AML-193 (cell line): ENCODE results near the gene USP20.
"Not testable (repeated sequence)": the region's sequence is repeated elsewhere in the genome, so short reads cannot be mapped to it uniquely, and the experiment has no call there.

Source experiments
- DNase-seq, 2 experiments: peaks; one replicate each; lab custom pipeline; 2025; lab: John Stamatoyannopoulos, UW

USP20 gene

DNA sequence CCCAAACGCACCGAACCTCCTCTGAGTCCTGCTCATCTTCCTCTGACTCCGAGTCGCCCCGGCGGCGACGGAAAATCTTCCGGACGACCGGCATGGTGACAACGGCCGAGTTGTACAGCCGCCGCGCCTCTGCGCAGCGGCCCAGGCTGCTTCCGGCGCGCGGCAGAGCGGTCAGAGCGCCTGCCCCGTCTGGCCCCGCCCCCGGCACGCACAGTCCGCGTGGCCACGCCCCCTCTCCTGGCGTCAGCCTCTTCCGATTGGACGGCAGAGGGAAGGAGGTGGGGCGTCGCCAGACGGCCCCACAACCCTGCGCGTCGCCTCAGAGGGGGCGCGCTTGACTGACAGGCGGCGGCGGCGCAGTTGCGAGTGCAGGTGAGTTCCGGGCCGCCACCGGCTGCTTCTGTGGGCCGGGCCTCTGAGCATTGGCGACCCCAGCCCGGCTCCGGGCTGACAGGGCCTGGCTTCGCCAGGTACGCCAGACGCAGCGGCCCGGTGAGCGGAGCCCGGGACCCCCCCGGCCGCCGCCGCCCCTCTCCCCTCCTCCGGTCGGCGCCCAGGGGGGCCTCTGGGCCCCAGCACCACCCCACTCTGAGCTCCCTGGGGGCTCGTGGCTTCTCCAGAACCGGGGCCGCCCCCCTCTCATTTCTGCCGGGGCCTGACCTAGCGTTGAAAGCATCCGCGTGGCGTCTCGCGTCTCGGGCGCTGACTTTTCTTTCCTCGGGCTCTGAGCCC lies at the start of gene USP20, which contains the start of gene C9orf78:
Gene USP20 (plus strand): TSS at position 331 of the 732 bp plus-strand sequence. CDS start 17,098 bp downstream, outside the sequence.
Gene C9orf78 (minus strand): TSS at position 148 of the 732 bp plus-strand sequence. CDS start 54 bp downstream, at position 94.
- DNase-seq: peak; percentile 90

DNA sequence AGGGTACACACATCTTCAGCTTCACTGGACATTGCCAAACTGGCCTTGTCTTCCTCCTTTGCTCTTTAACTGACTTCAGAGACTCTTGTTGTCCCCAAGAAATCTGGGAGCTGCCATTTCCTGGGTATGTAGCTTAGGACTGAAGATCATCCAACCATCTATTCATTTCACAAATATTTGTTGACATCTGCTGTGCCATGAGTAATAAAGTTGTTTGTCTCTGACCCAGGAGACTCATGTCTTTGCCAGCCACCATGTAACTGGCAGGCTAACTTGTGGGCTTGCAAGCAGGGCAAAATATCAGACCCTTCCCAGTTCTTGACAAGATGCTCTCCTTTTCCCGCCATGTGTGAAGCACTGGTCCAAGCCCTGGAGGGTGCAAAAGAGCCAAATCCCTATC lies 49.4 kb upstream of the USP20 start:
- DNase-seq: no peak

DNA sequence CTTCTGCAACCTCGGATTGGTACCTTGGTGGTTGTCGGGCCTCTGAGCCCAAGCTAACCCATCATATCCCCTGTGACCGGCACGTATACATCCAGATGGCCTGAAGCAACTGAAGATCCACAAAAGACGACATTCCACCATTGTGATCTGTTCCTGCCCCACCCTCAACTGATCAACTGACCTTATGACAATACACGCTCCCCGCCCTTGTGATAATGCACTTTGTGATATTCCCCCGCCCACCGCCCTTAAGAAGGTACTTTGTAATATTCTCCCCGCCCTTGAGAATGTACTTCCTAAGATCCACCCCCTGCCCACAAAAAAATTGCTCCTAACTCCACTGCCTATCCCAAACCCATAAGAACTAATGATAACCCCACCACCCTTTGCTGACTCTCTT lies 48.8 kb upstream of the USP20 start:
- no peak for DNase-seq

DNA sequence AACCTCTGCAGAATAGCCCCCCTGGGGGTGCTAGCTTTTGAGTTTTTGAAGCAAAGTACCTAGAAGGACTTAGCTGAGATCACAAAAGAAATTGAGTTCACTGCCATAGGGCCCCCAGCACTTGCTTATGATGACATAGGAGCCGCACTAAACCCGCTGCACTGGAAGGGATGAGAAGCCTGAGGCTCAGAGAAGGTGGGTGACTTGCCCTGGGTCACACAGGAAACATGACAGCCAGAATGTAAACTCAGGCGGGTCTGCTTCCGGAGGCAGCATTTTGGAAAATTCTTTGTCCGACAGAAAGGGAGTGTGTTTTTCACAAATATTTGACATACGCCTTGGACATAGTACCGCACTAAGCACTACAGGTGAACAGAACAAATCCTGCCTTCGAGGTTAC lies 40.7 kb upstream of the USP20 start:
- DNase-seq: no peak

DNA sequence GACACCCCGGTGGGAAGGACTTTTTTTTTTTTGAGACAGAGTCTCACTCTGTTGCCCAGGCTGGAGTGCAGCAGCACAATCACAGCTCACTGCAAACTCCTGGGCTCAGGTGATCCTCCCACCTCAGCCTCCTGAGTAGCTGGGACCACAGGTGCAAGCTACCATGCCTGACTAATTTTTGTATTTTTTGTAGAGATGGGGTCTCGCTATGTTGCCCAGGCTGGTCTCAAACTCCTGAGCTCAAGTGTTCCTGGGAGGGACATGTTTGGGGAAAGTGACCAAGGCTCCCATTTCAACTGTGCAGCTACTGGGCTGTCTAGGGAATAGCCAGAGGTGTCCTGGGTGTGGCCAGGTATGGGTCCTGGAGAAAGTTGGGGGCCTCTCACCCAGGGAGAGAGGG lies 39.2 kb upstream of the USP20 start:
- not testable (repeated sequence) for DNase-seq

DNA sequence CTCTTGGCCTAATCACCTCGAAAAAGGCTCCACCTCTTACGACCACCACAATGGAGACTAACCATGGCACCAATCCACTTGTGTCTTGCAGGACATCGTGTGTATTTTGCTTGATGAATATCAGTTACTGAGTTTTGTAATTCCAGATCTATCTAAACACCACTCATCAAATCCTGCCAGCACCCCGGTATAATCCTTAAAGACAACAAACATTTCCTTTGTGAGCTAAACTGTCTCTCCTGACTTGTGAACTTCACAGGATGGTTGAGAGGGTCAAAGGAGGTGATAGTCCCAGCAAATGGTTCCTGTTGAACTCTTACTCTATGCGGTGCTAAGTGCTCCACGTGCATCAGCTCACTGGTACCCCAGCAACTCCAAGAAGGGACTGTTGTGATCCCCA lies 36.3 kb upstream of the USP20 start:
- DNase-seq: no peak

DNA sequence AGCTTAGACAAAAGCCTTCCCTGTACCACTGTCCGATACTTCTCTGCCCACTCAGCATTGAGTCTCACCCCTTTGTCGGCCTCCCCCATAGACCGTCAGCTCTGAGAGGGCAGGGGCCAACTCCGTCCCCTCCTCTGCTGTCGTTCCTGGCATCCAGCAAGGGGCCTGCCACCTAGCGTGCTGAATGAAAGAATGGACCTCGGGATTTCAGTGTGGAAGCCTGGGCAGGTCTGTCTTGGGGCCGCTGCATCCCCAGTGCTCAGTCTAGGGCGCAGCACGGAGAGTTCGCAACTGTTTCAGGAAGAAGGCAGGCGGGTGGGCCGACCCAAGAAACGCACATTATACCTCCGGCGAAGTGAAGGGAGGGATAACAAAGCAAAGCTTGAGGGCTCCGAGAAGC lies 33.8 kb upstream of the USP20 start:
- no peak for DNase-seq

DNA sequence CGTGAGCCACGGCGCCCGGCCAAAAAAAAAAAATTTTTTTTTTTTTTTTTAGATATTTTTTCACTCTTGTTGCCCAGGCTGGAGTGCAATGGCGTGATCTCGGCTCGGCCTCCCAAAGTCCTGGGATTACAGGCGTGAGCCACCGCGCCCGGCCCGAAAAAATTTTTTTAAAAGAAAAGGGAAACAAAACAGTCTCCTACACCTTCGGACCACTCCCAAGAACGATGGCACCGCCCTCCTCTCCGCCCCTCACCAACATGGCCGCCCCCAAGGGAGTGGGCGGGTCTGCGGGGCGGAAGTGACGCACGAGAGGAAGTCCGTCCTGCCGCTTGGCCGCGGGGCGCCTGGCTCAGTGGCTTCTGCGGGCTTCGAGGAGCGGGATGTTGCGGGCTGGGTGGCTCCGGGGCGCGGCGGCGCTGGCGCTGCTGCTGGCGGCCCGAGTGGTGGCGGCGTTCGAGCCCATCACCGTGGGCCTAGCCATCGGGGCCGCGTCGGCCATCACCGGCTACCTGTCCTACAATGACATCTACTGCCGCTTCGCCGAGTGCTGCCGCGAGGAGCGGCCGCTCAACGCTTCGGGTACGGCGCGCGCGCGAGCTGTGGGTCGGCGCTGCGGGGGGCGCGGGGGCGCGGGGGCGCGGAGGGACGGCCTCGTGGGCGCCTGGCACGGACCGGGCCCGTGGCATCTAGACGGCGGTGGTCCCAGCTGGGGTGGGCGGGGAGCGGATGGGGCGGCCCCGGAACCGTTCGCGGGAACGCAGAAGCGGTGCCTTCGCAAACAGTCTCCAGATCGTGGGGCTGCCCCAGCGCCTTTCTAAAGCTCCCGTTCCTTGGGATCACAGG lies 32.2 kb upstream of the USP20 start, which contains the start of gene TOR1B:
Gene TOR1B (plus strand): TSS at position 352 of the 843 bp plus-strand sequence. CDS start 29 bp downstream, at position 381.
- DNase-seq: peak; percentile 68 to 71

DNA sequence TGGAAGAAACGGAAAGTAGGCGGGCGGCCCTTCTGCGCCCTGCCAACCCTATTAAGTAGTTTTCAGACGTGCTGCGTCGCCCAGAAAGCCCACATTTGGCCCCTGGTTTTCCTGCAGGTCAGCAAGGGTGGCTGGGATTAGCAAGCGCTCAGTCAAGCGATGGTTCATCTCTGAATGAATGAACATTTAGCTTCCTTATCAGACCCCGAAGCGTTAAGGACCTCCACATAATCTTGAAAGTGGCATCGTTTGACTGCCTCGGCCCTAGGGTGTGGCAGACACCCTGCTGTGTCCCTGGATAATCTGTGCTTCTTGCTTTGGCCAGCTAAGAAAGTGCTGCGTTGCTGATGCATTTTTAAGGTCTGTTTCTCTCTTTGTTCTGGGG lies 31.6 kb upstream of the USP20 start:
- no peak for DNase-seq

DNA sequence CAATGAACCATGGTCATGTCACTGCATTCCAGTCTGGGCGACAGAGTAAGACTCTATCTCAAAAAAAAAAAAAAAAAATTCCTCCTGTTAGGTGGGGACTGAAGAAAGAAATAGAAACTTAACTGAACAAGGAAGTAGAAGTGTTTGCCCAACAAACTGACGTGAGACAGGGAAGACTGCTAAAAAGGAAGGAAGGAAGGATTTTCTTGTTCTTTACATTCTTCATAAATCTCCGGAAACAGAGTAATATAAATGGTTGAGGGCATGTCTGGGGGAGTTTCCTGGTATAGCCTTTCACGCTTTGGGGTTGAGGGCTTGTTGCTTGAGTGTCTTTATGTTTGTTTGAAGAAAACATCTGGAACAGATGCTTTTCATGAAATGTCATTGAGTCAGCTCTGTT lies 29.2 kb upstream of the USP20 start:
- peak; percentile 57 to 61 for DNase-seq

DNA sequence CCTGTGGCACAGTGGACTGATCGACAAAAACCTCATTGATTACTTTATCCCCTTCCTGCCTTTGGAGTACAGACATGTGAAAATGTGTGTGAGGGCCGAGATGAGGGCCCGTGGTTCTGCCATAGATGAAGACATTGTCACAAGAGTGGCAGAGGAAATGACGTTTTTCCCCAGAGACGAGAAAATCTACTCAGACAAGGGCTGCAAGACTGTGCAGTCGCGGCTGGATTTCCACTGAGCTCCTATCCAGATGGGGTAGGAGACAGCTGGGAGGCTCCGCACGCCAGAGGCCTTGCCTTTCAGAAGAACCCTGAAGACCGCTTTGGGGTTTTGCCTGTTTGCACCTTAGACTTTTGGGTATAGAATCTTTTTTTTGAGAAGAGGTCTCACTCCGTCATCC lies 25.9 kb upstream of the USP20 start:
- no peak for DNase-seq

DNA sequence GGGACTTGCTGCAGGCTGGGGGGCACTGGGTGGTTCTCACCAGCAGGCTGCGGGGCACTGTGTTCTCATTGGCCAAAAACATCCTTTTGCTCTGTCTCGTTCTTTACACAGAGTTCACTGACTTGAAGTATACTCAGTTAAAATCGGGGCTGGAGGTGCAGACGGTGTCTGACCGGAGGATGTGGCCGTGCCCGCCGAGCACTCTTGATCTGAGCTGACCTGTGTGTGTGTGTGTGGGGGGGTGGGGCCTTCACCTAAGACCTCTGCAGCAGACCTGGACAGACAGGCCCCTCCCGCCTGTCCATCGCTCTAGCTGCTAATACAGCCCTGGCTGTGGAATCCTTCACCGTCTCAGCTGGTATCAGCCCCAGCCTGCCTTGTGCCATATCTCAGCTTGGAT lies 25.1 kb upstream of the USP20 start:
- no peak for DNase-seq

DNA sequence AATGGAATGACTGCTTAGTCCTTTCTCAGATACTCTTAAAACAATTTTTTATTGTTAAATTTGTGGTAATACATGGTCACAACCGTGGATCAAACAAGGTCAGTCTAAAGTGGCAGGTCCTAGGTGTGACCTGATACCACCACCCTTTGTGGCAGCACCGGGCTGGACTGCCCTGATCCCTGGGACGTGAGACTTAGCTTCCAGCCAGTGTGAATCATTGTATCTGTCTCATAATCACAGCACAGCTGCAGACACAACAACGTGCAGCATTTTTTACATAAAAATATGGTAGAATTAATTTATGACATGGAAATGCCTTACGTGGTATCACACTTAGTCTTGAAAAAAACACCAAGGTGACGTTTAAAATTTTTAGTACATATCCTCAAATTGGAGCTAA lies 24.5 kb upstream of the USP20 start:
- DNase-seq: no peak

DNA sequence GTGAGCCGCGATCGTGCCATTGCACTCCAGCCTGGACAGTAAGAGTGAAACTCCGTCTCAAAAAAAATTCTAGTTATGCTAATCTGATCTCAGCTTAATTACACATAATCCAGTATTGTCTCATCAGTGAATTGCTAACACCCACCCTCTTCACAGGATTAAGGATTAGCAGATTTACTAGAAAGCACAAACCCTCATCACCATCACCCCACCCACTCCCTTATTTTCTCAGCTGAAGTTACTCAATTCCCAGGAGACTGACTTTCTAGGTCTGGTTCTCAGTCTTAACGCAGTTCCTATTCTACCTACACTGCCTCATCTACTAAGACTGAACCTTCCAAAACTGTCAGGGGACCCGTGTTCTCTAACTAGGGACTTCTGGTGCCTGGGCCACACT lies 23.3 kb upstream of the USP20 start:
- DNase-seq: no peak

DNA sequence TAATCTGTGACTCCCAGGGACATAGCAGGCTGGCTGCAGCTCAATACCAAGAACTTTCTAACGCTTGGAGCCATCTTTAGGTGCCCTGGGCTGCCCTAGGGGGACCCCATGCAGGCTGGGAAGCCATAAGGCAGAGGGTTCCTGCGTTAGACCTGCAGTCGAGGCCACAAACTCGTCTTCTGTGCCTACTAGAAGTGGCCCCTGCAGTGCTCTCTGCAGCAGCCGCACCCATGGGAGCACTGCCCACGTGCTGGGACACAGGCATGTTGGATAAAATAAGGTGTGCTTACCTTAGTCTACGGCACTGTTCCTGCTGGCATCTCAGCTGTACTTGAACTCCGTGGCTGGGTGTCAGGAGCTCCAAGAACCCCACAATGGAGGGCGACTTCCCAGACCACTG lies 22.9 kb upstream of the USP20 start:
- DNase-seq: no peak

DNA sequence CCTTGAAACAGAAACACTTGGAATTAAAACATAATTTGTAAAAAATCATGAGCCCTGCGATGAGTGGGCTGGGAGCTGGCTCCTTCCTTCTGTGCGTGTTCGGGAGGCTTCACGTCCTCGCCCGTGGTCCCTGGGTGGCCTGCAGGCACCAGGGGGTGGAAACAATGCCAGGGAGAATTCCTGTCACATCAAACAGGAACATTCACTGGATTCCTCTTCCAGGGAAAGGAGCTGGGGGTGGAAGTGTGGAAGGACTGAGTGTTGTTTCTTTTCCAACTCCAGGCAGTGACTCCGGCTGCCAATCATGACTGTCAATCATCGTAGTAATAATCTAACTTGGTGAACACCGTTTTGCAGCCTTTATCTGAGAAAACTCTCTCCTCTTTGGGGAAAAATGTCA lies 21.6 kb upstream of the USP20 start:
- DNase-seq: no peak

DNA sequence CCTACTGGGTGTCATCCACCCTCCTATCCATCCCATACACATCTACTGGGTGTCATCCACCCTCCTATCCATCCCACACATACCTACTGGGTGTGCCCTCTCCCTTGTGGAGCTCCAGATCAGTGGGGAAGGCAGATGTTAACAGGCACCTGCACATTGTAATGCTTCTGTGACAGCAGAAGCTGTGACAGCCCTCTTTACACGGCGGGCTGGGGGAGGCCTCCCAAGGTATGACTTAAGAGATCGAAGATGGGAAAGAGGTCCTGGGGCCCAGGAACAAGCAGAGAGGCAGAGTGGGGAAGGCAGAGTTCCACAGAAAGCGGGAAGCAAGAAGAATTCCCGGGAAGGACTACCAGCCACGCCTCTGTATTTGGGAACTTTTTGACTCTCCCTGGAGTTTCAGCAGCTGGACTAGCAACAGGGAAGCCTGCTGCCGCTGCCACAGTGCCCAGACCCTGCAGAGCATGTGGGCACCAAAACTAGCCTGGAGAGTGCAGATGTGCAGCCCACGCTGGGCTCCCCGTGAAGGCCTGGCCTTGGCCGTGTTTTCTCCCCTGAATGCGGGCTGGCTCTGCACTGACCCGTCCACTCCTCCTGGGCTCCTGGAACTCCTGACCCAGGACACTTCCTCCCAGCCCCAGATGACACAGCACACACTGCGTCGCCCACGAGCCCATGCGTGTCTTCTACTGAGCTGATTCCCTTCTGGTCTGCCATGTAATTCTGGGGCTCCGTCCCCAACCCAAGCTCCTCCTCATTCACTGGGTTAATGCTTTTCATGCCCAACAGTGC lies 20.6 kb upstream of the USP20 start:
- DNase-seq: no peak

DNA sequence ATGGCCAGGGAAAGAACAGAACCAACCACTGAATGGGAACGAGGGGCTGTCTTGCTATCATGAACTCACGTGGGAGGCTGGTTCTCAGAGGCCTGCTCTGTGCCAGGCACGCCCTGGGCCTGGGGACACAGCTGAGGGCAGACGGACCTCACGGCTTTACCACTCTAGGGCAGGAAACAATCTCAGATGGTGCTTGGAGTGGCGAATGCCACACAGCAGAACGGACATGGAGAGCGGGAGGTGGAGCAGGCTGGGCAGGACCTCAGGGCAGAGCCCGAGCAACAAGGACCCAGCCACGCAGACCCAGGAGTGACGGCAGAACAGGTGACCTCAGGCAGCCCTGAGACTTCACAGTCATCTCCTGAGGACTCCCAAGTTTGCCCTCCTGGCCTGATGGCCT lies 20.0 kb upstream of the USP20 start:
- no peak for DNase-seq

DNA sequence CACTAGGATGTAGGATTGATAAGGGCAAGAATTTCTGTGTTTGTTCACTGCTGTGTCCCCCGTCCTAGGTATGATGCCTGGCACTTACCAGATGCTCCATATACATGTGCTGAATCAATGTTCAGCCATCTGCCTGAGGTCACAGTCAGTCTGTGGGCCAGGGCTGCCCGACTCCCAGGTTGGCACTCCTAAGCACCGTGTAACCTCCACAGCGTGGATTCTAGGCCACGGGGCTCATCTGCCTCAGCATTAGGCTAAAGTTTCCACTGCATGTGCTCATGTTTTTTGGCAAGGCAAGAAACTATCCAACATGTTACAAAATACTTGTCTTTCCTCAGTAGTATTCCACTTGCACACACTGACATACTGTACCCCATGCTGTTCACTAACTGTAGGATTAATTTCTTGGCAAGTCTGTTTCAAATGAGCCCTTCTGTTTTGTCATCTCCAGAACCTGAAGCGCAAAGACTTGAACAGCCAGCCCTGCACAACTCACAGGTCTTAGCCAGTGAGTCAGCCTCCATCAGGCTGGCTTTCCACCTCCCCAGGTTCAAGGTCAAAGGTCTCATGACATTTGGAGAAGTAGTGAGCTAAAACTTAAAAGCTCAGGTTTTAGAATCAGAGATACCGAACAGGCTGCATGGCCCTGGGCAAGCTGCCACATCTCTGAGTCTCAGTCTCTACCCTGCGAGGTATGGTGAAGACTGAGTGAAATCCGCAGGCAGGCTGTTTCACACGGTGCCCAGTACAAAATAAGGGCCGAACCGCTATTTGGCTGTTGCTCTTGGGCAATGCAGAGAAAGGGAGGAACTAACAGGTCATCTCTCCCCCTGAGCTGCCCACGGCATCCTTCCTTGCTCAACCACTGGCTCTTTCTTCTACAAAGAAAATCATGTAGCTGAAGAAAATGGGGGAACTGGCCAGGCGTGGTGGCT lies 18.5 kb upstream of the USP20 start:
- peak; percentile 97 to 98 for DNase-seq

DNA sequence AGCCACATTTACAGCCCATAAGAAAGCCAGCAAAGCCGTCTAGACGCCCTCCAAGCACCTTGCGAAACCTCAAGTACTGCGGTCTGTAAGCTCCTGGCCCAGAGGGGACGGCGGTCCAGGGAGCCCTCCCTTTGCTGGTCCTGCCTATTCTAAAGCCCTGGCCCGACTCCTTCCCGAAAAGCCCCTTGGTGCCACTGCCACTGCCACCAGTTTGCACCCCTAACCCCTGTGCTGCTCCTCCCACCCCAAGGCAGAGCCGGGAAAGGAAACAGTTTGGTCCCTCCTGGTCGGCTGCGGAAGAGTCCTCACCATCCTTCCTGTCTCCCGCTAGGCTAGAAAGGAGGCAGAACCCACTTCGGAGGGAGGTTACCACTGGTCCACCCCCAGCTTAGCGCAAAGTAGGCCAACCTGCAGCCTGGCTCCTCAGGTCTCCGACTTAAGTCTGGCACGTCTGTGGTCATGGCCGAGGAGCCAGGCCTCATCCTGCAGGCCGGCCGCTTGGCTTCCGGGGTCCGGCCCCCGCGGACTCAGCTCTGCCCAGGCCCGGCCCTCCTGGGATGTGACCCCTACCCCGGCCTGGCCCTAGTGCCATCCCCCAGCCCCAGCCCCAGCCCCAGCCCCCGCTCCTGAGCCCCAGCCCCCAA lies 12.2 kb upstream of the USP20 start:
- DNase-seq: peak; percentile 51 to 54

DNA sequence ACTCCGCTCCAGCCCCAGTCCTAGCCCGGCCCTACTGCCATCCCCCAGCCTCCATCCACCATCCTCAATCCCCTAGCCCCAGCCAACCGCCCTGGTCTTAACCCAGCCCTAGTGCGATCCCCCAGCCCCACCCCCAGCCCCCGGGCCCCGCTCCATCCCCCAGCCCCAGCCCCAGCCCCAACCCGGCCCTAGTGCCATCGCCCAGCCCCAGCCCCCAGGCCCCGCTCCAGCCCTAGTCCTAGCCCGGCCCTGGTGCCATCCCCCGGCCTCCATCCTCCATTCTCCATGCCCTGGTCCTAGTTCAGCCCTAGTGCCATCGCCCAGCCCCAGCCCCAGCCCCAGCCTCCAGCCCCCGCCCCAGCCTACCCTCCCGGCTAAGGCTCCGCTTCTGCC lies 11.7 kb upstream of the USP20 start:
- DNase-seq: no peak
